K562 (cell line): ENCODE measurements around the gene SULT2B1. TPM values are rescaled to one million over a fixed set of nuclear protein-coding genes. Genes with fewer than 3 reads are reported as not detected.
A peak's percentile ranks its signal among the peaks of the same experiment; 100 is the strongest.

Source experiments
- CBFB ChIP-seq: sonication (generic); formaldehyde crosslinking; IDR thresholded peaks from 2 replicates; pipeline ENCODE4 v1.4.0; 2020; ENCODE audit warnings: mild to moderate bottlenecking, missing genetic modification reagents
- CCNT2 ChIP-seq: IDR thresholded peaks from 2 replicates; pipeline ENCODE4 v1.6.1; 2011; ENCODE audit warnings: borderline replicate concordance, low read depth, mild to moderate bottlenecking, moderate library complexity, mixed read lengths, low read length; ENCODE audit not compliant: insufficient read length; ENCODE audit errors: extremely low read depth
- CEBPB ChIP-seq: fragments of 450-650 bp; IDR thresholded peaks from 2 replicates; pipeline ENCODE4 v1.6.1; 2016; ENCODE audit warnings: missing genetic modification characterization, missing compliant biosample characterization
- CHD4 ChIP-seq: fragments of 200-600 bp; sonication (generic); IDR thresholded peaks from 3 replicates; pipeline ENCODE4 v1.6.1; 2012; ENCODE audit warnings: low read depth, mild to moderate bottlenecking, mixed read lengths, low read length, inconsistent platforms; ENCODE audit not compliant: insufficient read depth, insufficient replicate concordance, poor library complexity, severe bottlenecking
- FOXK2 ChIP-seq, 2 experiments: fragments of 450-650 bp; IDR thresholded peaks in 1 of 2; conservative IDR thresholded peaks in 1 of 2; 2 replicates each; pipeline ENCODE4 v1.6.1; 2016; ENCODE audit warnings: low read depth in 2 of 2, mild to moderate bottlenecking in 1 of 2
- HDAC8 ChIP-seq: fragments of 450-650 bp; IDR thresholded peaks from 2 replicates; pipeline ENCODE4 v1.6.1; 2016; ENCODE audit warnings: mild to moderate bottlenecking, missing genetic modification characterization, moderate library complexity, missing compliant biosample characterization
- HNRNPK ChIP-seq: fragments of 200-400 bp; formaldehyde crosslinking; IDR thresholded peaks from one replicate; pipeline ENCODE4 v1.6.1; 2018; ENCODE audit warnings: mild to moderate bottlenecking, low read depth, low read length; ENCODE audit not compliant: poor library complexity, severe bottlenecking
- L3MBTL2 ChIP-seq: fragments of 450-650 bp; IDR thresholded peaks from 2 replicates; pipeline ENCODE4 v1.6.1; 2016; ENCODE audit warnings: mild to moderate bottlenecking, moderate library complexity
- MAZ ChIP-seq, 2 experiments: fragments of 450-650 bp in 1 of 2; sonication (generic) in 1 of 2; formaldehyde crosslinking; IDR thresholded peaks in 1 of 2; conservative IDR thresholded peaks in 1 of 2; 2 replicates each; pipeline versions ENCODE4 v1.4.0 to v1.5.0; 2020; ENCODE audit warnings: mild to moderate bottlenecking in 1 of 2, missing genetic modification reagents in 1 of 2
- NCOA4 ChIP-seq: fragments of 450-650 bp; IDR thresholded peaks from 2 replicates; pipeline ENCODE4 v1.6.1; 2018; ENCODE audit warnings: mild to moderate bottlenecking; ENCODE audit not compliant: partially characterized antibody
- NR4A1 ChIP-seq, 2 experiments: fragments of 250-450 bp in 1 of 2; fragments of 450-650 bp in 1 of 2; sonication (Bioruptor Pico) in 1 of 2; IDR thresholded peaks; 2 replicates each; pipeline versions ENCODE4 v1.4.0 to v1.6.1; 2016 to 2020; ENCODE audit warnings: mild to moderate bottlenecking in 2 of 2, missing compliant biosample characterization in 1 of 2, missing genetic modification characterization in 1 of 2, moderate library complexity in 1 of 2
- OTX1 ChIP-seq: fragments of 450-650 bp; formaldehyde crosslinking; IDR thresholded peaks from 2 replicates; pipeline ENCODE4 v1.4.0; 2022; ENCODE audit warnings: mild to moderate bottlenecking
- PHF20 ChIP-seq: fragments of 450-650 bp; IDR thresholded peaks from 2 replicates; pipeline ENCODE4 v1.6.1; 2018; ENCODE audit not compliant: partially characterized antibody
- RFX5 ChIP-seq: IDR thresholded peaks from 2 replicates; pipeline ENCODE4 v1.6.1; 2011; ENCODE audit warnings: low read depth, mild to moderate bottlenecking, improper control_type of control experiment, low read length
- SMAD4 ChIP-seq: fragments of 250-450 bp; sonication (Bioruptor Pico); conservative IDR thresholded peaks from 2 replicates; pipeline ENCODE4 v1.8.0; 2021; ENCODE audit warnings: inconsistent platforms, mild to moderate bottlenecking, moderate library complexity
- U2AF1 ChIP-seq: fragments of 200-400 bp; formaldehyde crosslinking; optimal IDR thresholded peaks from 2 replicates; pipeline ENCODE3; 2017; ENCODE audit warnings: mild to moderate bottlenecking, low read depth, low read length, moderate library complexity
- ZC3H8 ChIP-seq: fragments of 450-650 bp; IDR thresholded peaks from 2 replicates; pipeline ENCODE4 v1.6.1; 2017
- polyA plus RNA-seq, 8 experiments: library from polyadenylated mRNA; depleted of rRNA in 4 of 8; stranded (reverse) in 5 of 8; unstranded in 3 of 8; fragments of >200 nt; fragmentation: Nextera tagmentation in 2 of 8; fragmentation: Illumina TruSeq in 1 of 8; extraction: Ambion mirVana in 2 of 8; extraction: Trizol in 1 of 8; gene quantifications; 2 replicates each; pipeline versions ENCODE4 v1.2.1 to v1.2.3, GENCODE V29; 2011 to 2014; ENCODE audit warnings: inconsistent platforms in 1 of 8, missing spikeins in 1 of 8
- total RNA-seq, 7 experiments: library from RNA; depleted of rRNA in 6 of 7; stranded (reverse); fragments of >200 nt in 6 of 7; fragmentation: Illumina TruSeq in 2 of 7; extraction: Trizol in 2 of 7; gene quantifications; 2 replicates each; pipeline versions ENCODE4 v1.2.1 to v1.2.3, GENCODE V29; 2011 to 2021; ENCODE audit warnings: low replicate concordance in 1 of 7
- TF ChIP-seq, protein P1 (sequence below): IDR thresholded peaks from 2 replicates; pipeline ENCODE4 v1.6.1; 2011; ENCODE audit warnings: borderline replicate concordance, low read depth, mild to moderate bottlenecking, moderate library complexity, low read length; ENCODE audit not compliant: insufficient read depth, poor library complexity, severe bottlenecking

SULT2B1 gene
- total and polyA plus RNA-seq, 9 of the 15 experiments (the other 6 are each of a cell fraction or from before 2014, with no cell fraction given) = 0.09 to 0.62 (median 0.22) TPM; not detected in 2

DNA sequence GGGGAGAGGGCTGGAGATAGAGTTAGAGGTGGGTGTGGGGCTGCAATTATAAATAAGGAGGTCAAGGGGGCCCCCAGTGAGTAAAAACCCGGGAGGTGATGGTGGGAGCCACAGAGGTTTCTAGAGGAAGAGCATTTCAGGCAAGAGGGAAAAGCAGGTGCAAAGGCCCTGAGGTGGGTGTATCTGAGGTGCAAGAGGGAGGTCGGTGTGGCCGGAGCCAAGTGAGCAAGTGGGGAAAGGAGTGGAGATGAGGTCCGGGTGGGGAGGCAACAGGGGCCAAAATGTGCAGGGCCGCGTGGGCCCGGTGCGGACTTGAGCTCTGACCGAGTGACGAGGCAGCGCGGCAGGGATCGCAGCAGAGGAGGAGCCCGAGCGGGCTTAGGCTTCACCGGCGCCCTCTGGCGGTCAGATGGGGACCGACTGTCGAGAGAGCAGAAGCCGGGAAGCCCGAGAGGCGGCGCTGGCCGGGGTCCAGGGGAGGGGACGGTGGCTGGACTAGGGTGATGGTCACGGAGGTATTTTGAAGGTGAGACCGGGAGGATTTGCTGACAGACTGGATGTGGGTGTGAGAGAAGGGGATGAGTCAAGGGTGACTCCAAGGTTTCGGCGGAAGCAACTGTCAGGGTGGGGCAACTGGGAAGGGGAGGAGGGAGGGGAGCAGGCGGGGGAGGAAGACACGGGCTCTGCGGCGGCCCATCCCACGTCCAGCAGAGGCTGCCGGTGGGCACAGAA lies 36.9 kb downstream of the SULT2B1 start (continued):
- TF ChIP-seq MAZ (CRISPR knock-in tag; conservative IDR thresholded peaks at IDR 0.05 in 1 of 2, IDR thresholded peaks at IDR 0.05 in 1 of 2) (peak; percentile 79 to 87), ZC3H8 (no peak), PHF20 (peak; percentile 92), CCNT2 (peak; percentile 13), CBFB (CRISPR knock-in tag) (0 out of 2 replicates have a peak, but pooled peaks have one; percentile 51), FOXK2 (conservative IDR thresholded peaks at IDR 0.05 in 1 of 2, IDR thresholded peaks at IDR 0.05 in 1 of 2; ENCODE audit: low read depth in 2 of 2) (peak; percentile 11 to 20; a peak in 1 of 4 replicates), L3MBTL2 (peak; percentile 89), NCOA4 (peak; percentile 89), NR4A1 (CRISPR knock-in tag; IDR thresholded peaks at IDR 0.05) (no peak), NR4A1 (tag; IDR thresholded peaks at IDR 0.05) (0 out of 2 replicates have a peak, but pooled peaks have one; percentile 25), HDAC8 (tag) (no peak), CEBPB (tag) (peak; percentile 40; the same call in 1 of the 2 replicates), U2AF1 (no peak), SMAD4 (CRISPR knock-in tag) (peak; percentile 54), OTX1 (CRISPR knock-in tag) (peak; percentile 18; the same call in 1 of the 2 replicates), HNRNPK (peak; percentile 24), CHD4 (peak; percentile 99), RFX5 (no peak)
- TF ChIP-seq, protein P1, sequence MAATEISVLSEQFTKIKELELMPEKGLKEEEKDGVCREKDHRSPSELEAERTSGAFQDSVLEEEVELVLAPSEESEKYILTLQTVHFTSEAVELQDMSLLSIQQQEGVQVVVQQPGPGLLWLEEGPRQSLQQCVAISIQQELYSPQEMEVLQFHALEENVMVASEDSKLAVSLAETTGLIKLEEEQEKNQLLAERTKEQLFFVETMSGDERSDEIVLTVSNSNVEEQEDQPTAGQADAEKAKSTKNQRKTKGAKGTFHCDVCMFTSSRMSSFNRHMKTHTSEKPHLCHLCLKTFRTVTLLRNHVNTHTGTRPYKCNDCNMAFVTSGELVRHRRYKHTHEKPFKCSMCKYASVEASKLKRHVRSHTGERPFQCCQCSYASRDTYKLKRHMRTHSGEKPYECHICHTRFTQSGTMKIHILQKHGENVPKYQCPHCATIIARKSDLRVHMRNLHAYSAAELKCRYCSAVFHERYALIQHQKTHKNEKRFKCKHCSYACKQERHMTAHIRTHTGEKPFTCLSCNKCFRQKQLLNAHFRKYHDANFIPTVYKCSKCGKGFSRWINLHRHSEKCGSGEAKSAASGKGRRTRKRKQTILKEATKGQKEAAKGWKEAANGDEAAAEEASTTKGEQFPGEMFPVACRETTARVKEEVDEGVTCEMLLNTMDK = peak; percentile 73
